NB4 (cell line): ENCODE data around the gene GREB1.
A peak's percentile ranks its signal among the peaks of the same experiment; 100 is the strongest.

ENCODE experiments used
- DNase-seq: peaks from one replicate; pipeline ENCODE4 v3.0.0; 2010; ENCODE audit warnings: low read depth
- H3K4me3 ChIP-seq: one replicate; pipeline ENCODE4 v1.5.1; 2011; ENCODE audit warnings: mild to moderate bottlenecking, low read depth, low read length, moderate library complexity
- CTCF ChIP-seq: IDR thresholded peaks from one replicate; pipeline ENCODE4 v1.5.1; 2012; ENCODE audit warnings: low read depth, low read length
- MAX ChIP-seq: IDR thresholded peaks from 2 replicates; pipeline ENCODE4 v1.6.1; 2011; ENCODE audit warnings: low read depth, low read length
- MYC ChIP-seq: IDR thresholded peaks from 2 replicates; pipeline ENCODE4 v1.6.1; 2011; ENCODE audit warnings: low read depth, low read length
- POLR2A ChIP-seq: IDR thresholded peaks from 2 replicates; pipeline ENCODE4 v1.6.1; 2011; ENCODE audit warnings: mild to moderate bottlenecking; ENCODE audit not compliant: insufficient read length; ENCODE audit errors: extremely low read depth

GREB1 gene

GRCh38 chr2:11552260-11552638 lies 18.4 kb downstream of the GREB1 start:
- TF ChIP-seq MYC (no peak), POLR2A (no peak), MAX (no peak), CTCF (no peak)

GRCh38 chr2:11553661-11554398 lies 20.0 kb downstream of the GREB1 start:
- peak; percentile 90 for DNase-seq
- TF ChIP-seq MAX = no peak
- TF ChIP-seq MYC = no peak
- TF ChIP-seq CTCF = no peak
- no peak for TF ChIP-seq POLR2A
- peak overlapping the region; percentile 44 for H3K4me3 ChIP-seq

More at GRCh38 chr2:11552260-11552638, 18.4 kb downstream of the GREB1 start:
- DNase-seq = no peak
- no peak overlapping the region for H3K4me3 ChIP-seq

- peak overlapping the region; percentile 44 for H3K4me3 ChIP-seq
- TF ChIP-seq POLR2A = no peak
- TF ChIP-seq MAX = peak; percentile 4; the same call in 1 of the 2 replicates
- no peak for DNase-seq
Measured at GRCh38 chr2:11554399-11554716, 20.5 kb downstream of the GREB1 start.

- no peak for TF ChIP-seq CTCF
- TF ChIP-seq MAX = 0 out of 2 replicates have a peak, but pooled peaks have one; percentile 23
- DNase-seq = peak; percentile 63
- H3K4me3 ChIP-seq = no peak overlapping the region
Measured at GRCh38 chr2:11556101-11556806, 22.4 kb downstream of the GREB1 start.

GRCh38 chr2:11558214-11558886 lies 24.5 kb downstream of the GREB1 start:
- DNase-seq = no peak
- H3K4me3 ChIP-seq = no peak overlapping the region
- TF ChIP-seq MYC (no peak), CTCF (no peak), POLR2A (no peak), MAX (no peak)
